Cardiac septum (tissue), 1 donor: Measurements from ENCODE around the gene LRRC38. TPM values are rescaled to one million over a fixed set of nuclear protein-coding genes. Genes with fewer than 3 reads are reported as not detected.
"Not testable (repeated sequence)": the region's sequence is repeated elsewhere in the genome, so short reads cannot be mapped to it uniquely, and the experiment has no call there.

ENCODE experiments used
- DNase-seq: peaks from one replicate; pipeline ENCODE4 v3.0.0-alpha.2; 2020; ENCODE audit warnings: low spot score
- intact Hi-C: fragments of 100-400 bp; cut with DNase I; formaldehyde crosslinking; loops from one replicate; pipeline ENCODE4 v1.14.0; 2022
- long read RNA-seq: library from polyadenylated mRNA; unstranded; transcript quantifications from one replicate; pipeline ENCODE4 v2.0.0, GENCODE V29; 2021
- total RNA-seq: library from RNA; stranded (reverse); fragmentation: NEBNext Ultra II Directional; extraction: Animal tissue kit (Norgen Biotek cat#: 25700); gene quantifications from one replicate; pipeline ENCODE4 v1.2.1, GENCODE V29; 2021
- donor health status: DM: no; HTN: no; CAD: no.

Gene LRRC38, protein sequence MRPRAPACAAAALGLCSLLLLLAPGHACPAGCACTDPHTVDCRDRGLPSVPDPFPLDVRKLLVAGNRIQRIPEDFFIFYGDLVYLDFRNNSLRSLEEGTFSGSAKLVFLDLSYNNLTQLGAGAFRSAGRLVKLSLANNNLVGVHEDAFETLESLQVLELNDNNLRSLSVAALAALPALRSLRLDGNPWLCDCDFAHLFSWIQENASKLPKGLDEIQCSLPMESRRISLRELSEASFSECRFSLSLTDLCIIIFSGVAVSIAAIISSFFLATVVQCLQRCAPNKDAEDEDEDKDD
- total RNA-seq = 0.73 TPM
- long read RNA-seq, partial matches to known transcripts = 0 of 5 reads
- long read RNA-seq, other reads (novel, unspliced or antisense) = 1 of 5 reads

DNA sequence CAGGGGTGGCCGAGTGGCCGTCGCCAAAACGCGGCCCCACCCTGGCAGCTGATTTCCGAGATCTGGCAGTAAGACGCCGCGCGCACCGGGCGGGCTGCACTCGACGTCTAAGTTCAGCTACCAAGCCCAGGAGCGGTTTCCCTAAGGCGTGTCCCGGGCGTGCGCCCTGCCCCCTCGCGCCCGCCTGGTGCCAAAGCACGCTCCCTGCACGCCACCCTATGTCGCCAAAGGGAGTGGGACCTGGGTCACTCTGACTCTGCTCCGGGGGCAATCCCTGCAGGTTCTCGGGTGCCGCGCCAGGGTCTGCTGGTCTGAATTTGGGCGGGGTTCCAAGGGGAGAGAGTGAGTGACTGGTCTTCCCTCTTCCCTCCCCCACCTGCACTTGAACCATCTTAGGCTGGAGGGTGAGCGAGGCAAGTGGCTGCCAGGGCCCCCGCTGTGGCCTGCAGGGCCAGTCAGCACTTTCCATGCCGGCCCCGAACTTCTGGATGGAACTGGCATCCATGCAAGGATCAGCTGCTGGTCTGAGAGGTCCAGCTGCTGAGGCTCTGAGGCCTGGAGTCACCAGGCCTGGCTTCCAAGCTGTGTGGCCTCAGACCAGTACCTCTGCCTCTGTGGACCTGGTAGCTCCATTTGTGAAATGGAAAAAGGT, at the start of gene LRRC38:
LRRC38 (minus strand) TSS at position 109 of the 652 bp plus-strand sequence. CDS start 410 bp downstream, outside the sequence.
- DNase-seq = no peak
- intact Hi-C loops = no loop called here

DNA sequence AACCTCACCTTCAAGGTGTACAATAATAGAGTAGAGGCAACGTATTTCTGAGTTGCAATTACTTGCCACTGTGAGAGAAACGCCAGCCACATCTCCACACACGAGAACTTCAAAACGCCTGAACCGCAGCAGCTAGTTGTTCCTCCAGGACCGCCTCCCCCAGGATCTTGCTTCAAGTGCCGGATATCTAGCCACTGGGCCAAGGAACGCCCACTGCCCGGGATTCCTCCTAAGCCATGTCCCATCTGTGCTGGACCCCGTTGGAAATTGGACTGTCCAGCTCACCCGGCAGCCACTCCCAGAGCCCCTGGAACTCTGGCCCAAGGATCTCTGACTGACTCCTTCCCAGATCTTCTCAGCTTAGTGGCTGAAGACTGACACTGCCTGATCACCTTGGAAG, 49.2 kb upstream of the LRRC38 start:
- DNase-seq, intact Hi-C loops: not testable (repeated sequence)

DNA sequence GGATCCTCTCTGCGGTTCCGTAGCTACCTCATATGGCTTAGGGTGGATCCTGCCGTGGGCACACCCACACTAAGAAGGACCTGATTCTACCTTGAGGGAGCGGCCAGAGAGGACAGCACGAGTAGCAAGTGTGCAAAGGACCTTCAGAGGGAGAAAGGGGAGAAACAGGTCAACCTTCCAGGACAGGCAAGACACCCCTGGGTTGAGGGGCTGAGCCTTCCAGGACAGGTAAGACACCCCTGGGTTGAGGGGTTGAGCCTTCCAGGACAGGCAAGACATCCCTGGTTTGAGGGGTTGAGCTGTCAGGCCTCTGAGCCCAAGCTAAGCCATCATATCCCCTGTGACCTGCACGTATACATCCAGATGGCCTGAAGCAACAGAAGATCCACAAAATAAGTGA, 46.7 kb upstream of the LRRC38 start:
- intact Hi-C loops = no loop called here
- DNase-seq = no peak

DNA sequence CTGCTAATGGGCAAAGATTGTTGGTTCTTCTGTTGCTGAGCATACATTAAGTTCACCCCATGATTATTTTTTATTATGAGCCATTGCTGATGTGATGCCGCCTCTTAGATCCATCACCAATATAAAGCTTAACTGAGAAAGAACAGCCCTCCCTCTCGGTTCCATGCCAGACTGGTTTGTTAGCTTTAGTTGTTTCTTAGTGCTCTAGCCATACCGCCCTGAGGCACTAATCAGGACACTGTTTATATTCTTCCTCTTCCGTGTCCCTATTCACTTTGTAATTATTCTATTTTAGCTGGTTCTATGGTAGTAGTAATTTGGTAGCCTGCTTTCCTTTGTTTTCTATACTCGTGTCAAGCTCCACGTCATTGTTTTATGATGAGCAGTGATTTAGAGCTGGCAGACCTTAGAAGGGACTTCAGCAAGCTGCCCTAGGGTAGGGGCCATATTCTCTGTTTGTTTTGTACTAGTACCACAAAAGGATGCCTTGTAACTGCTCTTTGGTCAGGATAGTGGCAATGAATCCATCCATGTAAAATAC, 42.5 kb upstream of the LRRC38 start:
- no peak for DNase-seq
- intact Hi-C loops = no loop called here

DNA sequence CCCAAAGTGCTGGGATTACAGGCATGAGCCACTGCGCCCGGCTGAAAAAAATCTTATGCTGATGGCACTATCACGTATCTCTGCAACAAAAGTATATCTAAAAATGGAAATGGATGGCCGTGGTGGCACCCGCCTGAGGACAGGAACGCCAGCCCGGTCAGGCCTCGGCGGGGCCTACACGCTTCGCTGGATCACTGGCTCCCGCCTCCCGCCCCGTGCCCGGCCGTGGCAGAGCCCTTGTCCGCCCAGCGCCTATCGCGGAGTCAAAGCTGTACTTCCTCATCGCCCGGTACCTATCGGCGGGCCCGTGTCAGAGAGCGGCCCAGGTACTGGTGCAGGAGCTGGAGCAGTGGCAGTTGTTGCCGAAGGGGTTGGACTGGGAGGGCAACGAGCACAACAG, 41.0 kb upstream of the LRRC38 start:
- no peak for DNase-seq
- intact Hi-C loops = no loop called here

DNA sequence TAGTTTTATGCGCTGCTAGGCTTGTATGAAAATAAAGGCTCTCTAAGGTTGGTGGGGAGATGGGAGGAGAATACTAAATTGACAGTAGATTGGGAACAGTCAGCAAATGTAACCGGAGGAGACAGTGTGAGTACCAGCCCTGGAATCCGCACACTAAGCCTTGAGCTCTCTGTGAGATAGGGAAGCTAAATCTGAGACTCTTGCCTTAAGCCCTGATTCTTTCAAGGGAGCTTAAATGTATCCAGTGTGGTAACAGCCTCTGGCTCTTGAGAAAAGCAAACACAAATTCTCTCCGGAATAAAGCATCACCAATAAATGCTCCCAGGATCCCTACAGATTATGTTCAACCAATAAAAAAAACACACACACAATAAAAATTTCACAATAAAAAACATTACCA, 36.9 kb upstream of the LRRC38 start:
- DNase-seq = no peak
- intact Hi-C loops = no loop called here

DNA sequence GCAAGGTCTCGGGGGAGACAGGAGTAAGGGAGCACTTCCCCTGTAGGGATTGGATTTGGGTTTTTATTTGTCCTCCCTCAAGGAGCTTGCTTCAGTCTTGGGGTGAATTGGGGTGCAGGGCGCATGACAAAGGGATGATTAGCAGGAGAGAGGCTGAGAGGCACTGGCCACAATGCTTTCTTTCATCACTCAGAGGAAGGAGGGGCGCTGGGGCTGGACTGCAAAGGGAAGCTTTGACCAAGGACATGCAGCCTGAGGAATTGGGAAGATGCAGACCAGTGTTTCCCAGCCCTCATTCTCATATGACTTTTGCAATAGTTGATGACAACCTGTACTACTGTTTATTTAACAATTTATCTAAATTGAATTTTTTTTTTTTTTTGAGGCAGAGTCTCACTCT, 35.7 kb upstream of the LRRC38 start:
- no peak for DNase-seq
- intact Hi-C loops = no loop called here

DNA sequence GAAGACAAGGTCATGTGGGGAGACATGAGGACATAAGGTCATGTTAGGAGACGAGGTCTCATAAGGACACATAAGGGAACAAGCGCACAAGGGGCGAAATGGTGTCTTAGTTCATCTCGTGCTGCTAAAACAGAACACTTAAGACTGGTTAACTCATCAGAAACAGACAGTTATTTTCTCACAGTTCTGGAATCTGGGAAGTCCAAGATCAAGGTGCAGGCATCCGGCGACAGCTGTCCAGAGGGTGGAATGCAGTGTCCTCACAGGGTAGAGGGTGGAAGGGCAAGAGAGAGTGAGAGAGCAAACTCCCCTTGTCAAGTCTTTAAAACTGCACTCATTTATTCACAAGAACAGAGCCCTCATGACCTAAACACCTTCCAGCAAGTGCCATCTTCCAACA, 35.2 kb upstream of the LRRC38 start:
- DNase-seq = no peak
- intact Hi-C loops = no loop called here

DNA sequence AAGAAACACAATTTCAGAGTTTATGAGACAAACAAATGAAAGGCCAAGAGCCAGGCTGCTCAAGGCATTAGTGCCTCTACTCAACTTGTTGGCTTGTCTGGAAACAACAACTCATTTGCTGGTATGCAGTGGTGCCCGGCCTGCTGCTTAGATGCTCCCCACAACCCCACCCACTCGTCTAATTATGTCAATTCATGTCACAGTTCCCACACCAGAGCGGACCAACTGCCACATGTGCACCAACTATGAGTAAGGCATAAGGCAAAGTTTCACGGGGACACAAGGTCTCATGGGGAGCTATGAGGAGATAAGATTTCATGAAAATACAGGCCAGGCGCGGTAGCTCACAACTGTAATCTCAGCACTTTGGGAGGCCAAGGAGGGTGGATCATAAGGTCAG, 34.5 kb upstream of the LRRC38 start:
- intact Hi-C loops = no loop called here
- no peak for DNase-seq

DNA sequence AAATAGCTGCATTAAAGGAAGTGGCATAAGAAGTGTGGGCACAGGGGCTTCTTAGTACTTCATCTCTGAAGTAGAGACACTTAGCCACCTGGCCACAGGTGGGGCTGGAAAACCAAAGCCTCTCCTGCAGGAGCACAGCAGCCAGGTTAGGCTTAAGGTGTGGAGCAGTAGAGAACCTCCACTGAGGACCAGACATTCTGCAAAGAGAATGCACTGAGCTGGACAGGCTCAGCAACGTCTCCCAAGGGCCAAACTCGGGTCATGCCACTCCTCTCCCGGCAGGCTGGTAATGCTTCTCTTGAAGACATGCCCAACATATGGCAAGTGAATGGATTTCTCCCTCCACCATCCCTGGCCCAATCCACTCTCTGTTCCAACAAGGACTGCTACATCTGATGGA, 33.0 kb upstream of the LRRC38 start:
- intact Hi-C loops = no loop called here
- DNase-seq = no peak

DNA sequence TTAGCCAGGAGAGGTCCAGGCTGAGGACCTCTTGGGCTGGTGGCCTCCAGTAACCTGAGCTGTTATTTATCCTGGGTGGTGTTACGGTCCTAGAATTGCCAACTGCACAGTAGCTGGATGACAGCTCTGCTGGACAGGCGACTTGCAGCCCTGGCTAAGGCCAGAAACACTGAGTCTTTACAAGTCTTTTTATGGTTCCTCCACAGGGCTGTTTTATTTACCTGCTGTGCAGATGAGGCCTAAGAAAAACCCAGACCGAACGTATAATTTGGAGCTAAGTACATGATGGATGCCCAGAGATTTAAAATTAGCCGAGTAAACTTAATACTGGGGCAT, 30.4 kb upstream of the LRRC38 start:
- DNase-seq = no peak
- intact Hi-C loops = loop anchor here (2.0 kb wide), 1 partner anchor 75 kb away; no protein-coding TSS in a partner anchor

DNA sequence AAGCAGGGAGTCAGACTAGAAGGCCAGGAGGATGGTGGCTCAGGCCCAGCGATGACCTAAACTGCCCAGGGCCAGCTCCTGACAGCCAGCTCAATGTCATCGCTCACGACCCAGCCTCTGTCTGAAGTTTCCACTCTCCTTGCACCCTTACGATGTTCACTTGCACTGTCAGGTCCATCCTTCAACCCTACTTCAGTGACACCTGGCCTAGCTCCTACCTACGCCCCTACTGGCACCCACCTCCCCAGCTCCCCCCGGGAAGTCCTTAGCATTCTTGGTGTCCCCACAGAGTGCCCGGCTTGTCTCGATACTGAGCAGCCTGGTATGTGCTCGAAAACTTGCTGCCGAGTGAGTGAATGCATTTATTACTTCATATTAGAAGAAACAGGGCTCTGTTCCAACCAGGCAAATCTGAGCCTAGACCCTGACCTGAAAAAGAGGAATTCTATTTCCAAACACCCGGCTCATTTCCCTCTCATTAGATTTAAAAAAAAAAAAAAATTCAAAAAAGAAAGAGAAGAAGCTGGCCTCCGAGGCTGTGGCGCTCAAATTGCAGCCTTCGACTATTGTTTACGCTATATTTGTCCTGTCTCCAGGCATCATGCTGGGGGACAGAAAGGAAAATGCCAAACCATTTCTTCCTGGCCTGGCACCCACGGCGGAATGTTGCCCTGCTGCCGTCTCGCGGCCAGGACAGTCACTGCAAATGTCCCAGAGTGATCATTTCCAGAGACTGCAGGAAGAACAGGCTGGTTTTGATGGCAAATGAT, 29.8 kb upstream of the LRRC38 start:
- intact Hi-C loops = loop anchor here (2.0 kb wide), 1 partner anchor 75 kb away; no protein-coding TSS in a partner anchor
- DNase-seq = peak; percentile 79

DNA sequence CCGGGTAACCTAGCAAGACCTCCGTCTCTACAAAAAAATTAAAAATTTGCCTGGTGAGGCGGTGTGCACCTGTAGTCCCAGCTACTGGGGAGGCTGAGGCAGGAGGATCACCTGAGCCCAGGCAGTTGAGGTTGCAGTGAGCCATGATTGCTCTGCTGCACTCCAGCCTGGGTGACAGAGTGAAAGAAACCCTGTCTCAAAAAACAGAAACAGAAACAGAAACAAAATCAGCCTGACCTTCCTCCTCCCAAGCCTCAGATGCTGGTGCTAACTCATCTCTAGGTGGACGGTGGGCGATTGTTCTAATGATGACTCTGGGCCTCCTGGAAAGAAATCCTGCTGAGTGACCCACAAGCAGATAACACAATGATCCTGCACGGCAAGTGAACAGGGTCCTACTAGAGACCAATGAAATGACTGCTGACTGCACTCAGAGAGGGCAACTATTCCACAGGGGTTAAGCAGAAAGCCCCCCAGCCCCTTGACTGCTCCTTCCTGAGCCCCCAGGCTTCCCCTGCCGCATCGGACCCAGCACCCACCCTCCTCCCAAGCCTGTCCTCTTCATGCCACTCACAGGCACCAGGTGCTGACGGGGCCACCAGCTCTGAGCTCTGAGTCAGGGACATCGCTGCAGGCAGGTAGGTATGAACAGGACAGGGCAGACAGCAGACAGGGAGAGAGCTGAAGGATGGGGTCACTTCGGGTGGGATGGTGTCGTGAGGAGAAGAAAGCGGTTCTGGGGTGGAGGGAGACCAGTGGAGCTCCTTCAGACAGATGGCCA, 27.8 kb upstream of the LRRC38 start:
- no peak for DNase-seq

DNA sequence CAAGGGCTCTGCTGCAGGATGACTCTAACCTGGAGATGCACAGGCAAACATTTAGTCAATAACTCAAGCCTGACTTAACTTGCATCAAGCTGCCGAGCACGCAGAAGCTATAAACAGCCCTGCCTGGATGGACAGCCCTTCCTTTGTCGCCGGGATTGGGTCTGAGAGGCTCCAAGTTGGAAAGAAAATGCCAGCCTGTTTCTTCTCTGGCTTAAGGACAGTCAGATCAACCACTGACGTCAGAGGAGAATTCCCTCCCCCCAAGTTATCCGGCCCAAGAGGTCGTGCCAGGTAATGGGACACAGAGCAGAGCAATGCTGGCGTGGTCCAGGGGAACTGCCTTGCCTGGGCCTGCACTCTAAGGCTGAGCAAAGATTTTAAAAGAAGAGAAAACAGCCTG, 27.1 kb upstream of the LRRC38 start:
- no peak for DNase-seq
- intact Hi-C loops = no loop called here

More for the DNA sequence above, 27.8 kb upstream of the LRRC38 start:
- intact Hi-C loops = no loop called here

DNA sequence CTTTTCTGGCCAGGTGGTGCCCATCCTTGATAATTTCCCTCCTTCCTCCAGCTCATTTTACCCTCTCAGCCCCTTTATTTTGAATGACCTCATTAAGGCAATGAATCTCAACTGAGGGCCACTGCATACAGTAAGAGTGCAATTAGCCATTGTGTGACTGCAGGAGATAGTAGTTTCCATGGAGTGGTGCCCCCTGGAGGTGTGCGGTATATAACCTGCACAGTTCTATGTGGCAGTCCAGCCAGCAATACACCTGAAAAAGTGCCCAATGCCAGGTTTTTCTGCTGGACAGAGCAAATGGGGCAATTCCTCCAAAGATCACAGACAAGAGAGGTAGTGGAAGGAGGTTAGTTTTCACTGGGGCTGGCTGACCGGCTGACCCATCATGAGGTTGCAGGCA, 25.9 kb upstream of the LRRC38 start:
- DNase-seq = no peak
- intact Hi-C loops = no loop called here

DNA sequence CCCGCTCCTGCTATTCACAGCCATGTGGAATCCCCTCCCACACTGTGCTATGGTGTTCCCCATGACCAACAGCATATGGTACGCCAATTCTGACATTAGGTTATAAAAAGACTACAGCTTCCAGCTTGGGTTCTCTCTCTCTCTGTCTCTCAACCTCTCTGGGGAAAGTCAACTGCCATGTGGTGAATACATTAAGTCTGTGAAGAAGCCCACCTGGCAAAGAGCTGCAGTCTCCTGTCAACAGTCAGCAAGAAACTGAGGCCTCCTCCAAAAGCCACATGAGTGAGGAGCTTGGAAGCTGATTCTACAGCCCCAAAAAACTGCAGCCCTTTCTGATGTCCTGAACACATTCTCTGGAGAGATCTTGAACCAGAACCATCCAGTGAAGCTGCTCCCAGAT, 25.0 kb upstream of the LRRC38 start:
- intact Hi-C loops = no loop called here
- no peak for DNase-seq

DNA sequence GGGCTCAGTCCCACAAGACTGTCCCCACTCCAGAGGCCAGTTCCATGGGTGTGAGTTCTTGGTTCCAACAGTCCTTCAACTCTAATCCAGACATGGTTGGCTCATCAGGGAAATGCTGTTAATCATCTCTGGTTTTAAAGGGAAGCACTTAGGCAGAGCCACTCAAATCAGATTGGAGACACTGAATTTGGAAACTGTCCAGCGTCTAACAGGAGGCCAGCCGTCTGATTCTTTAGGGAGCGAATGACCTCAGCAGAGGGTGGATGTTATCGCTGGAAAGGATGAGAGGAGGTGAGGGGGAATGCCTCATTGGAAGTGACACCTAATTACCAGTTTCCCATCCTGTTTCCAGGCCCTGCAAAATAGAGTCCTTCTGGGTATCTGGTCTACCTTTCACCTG, 22.8 kb upstream of the LRRC38 start:
- no peak for DNase-seq
- intact Hi-C loops = no loop called here

DNA sequence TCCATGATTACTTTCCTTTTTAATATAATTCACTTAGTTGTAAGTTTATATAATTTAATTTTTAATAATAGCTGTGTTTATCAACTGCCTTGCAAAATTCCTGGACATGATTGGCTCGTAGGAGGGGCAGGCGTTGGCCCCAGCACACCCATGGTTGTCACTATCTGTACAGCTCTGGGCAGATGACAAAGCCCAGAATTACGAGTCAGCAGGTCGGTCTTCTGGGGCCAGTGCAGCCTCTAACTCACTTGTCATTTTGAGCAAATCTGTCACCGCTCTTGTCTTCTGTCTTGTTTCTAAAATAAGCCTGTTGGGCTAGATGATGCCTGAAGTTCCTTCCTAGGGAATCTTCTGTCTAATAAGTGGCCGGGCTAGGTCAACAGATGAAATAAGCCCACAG, 21.4 kb upstream of the LRRC38 start:
- no peak for DNase-seq
- intact Hi-C loops = loop anchor here (1.0 kb wide), 1 partner anchor 48 kb away; no protein-coding TSS in a partner anchor

DNA sequence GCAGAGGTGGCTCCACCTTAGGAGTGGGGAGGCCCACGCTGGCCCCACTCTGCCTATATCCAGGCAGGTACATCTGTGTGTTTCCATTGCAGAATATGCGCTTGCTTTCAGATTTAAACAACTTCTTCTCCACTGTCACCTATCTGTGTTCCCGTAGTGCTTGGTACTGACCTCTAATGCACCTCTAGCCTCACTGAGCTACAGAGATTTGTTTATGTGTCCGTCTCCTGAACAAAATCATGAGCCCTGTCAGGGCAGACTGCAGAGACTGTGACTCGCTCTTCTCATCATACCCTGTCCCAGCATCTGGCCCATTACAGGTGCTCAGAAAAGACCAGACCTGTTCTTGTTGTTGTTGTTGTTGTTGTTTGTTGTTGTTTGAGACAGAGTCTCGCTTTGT, 14.5 kb upstream of the LRRC38 start:
- intact Hi-C loops = no loop called here
- no peak for DNase-seq
